ENCODE results near the gene THBS3.

The THBS3 gene

GRCh38 chr1:155175281-155175926, 32.3 kb downstream of the THBS3 start:
- H2BK5ac ChIP-seq (ENCODE audit: low read length): no peak overlapping the region
- no peak overlapping the region for H4K8ac ChIP-seq (ENCODE audit: low read depth, low read length)
- DNase-seq: no peak
- no peak overlapping the region for H3K23ac ChIP-seq (ENCODE audit: low read length)
- H3K4ac ChIP-seq (ENCODE audit: low read depth, low read length): no peak overlapping the region
- no peak overlapping the region for H3K4me2 ChIP-seq (ENCODE audit: low read length)
- peaks cover 2% of the 10 kb centered on the region for H3K79me2 ChIP-seq (ENCODE audit: control insufficient read depth, insufficient read depth, low read length)
- no peak overlapping the region for H3K9ac ChIP-seq (ENCODE audit: low read length)
- peaks cover 3% of the 10 kb centered on the region for H3K36me3 ChIP-seq (ENCODE audit: control insufficient read depth, insufficient read depth, low read length)
- peaks cover 2% of the 10 kb centered on the region for H3K4me1 ChIP-seq (ENCODE audit: control insufficient read depth, low read depth, low read length)
- no peaks in the 10 kb centered on the region for H3K27me3 ChIP-seq (ENCODE audit: insufficient read depth, low read length, poor library complexity)
- H3K27ac ChIP-seq (ENCODE audit: low read depth, low read length): no peak overlapping the region
- H2BK15ac ChIP-seq (replicated peaks; ENCODE audit: low read depth): no peak overlapping the region
- no peaks in the 10 kb centered on the region for H3K79me1 ChIP-seq (ENCODE audit: low read length)
- H2AK5ac ChIP-seq (ENCODE audit: low read length): no peak overlapping the region
- peak overlapping the region; percentile 27 for H3K56ac ChIP-seq (ENCODE audit: low read length)
- no peak overlapping the region for H4K5ac ChIP-seq (ENCODE audit: low read length)
- H3K4me3 ChIP-seq (ENCODE audit: low read length): no peak overlapping the region
- WGBS (ENCODE audit: extremely low coverage, insufficient coverage, low lambda C conversion rate): no CpG with 5 or more reads among the region's 12 CpGs
- no peak overlapping the region for H2BK120ac ChIP-seq (ENCODE audit: low read depth, low read length)
- H3K18ac ChIP-seq (ENCODE audit: low read length): no peak overlapping the region

DNA sequence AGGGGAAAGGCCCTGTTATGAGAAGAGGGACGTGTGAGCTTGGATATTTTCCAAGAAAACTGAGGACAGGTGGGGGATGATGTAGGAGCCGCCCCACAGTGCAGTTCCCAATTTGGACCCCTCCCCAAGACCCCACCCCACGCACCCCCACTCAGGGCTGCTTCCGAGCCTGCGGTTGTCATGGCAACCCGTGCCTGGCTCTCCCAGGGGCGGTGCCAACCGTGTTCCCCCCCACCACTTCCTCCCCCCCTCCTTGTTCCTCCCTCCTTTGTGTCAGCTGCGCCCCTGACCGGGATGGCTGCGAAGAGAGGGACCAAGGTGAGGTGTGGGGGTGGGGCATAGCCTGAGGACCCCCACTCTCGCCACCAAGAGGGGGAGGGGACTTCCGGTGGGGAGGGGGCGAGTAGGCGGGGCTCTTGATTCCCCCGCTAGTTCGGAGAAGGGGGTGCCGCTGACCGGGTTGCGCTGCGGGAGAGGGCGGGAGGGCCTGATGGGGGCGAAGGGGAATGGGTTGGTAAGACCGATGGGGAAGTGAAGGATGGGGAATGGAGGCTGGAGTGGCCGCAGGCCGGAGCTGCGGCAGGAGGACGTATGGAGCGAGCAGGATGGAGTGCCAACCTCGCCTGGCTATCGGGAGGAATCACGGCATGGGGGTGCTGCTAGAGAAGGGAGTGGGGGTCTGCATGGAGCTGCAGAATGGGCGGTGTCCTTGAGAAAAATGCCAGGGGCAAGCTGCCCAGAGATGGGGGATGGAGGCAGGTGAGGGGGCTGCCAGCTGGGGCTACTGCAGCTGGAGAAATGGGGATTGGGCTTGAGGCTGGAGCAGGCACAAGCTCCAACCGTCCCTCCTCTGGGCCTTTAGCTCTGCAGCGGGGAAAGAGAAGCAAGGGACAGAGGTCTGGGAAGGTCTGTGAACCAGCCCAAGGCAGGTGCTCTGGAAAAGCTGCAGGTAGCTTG, 33.1 kb downstream of the THBS3 start:
- no peak overlapping the region for H2BK5ac ChIP-seq (ENCODE audit: low read length)
- H3K4ac ChIP-seq (ENCODE audit: low read depth, low read length): peak overlapping the region; percentile 49
- H3K4me2 ChIP-seq (ENCODE audit: low read length): peak overlapping the region; percentile 97
- peaks cover 5% of the 10 kb centered on the region for H3K36me3 ChIP-seq (ENCODE audit: control insufficient read depth, insufficient read depth, low read length)
- no peak overlapping the region for H4K5ac ChIP-seq (ENCODE audit: low read length)
- DNase-seq: peak; percentile 47
- no CpG with 5 or more reads among the region's 35 CpGs for WGBS (ENCODE audit: extremely low coverage, insufficient coverage, low lambda C conversion rate)
- peaks cover 2% of the 10 kb centered on the region for H3K79me2 ChIP-seq (ENCODE audit: control insufficient read depth, insufficient read depth, low read length)
- H3K23ac ChIP-seq (ENCODE audit: low read length): no peak overlapping the region
- H2BK15ac ChIP-seq (replicated peaks; ENCODE audit: low read depth): no peak overlapping the region
- no peaks in the 10 kb centered on the region for H3K79me1 ChIP-seq (ENCODE audit: low read length)
- H3K4me1 ChIP-seq (ENCODE audit: control insufficient read depth, low read depth, low read length): peaks cover 2% of the 10 kb centered on the region
- H2BK120ac ChIP-seq (ENCODE audit: low read depth, low read length): no peak overlapping the region
- peak overlapping the region; percentile 92 for H3K56ac ChIP-seq (ENCODE audit: low read length)
- H3K18ac ChIP-seq (ENCODE audit: low read length): no peak overlapping the region
- no peak overlapping the region for H4K8ac ChIP-seq (ENCODE audit: low read depth, low read length)
- no peaks in the 10 kb centered on the region for H3K27me3 ChIP-seq (ENCODE audit: insufficient read depth, low read length, poor library complexity)
- no peak overlapping the region for H3K27ac ChIP-seq (ENCODE audit: low read depth, low read length)
- peak overlapping the region; percentile 70 for H3K9ac ChIP-seq (ENCODE audit: low read length)
- peak overlapping the region; percentile 65 for H3K4me3 ChIP-seq (ENCODE audit: low read length)
- H2AK5ac ChIP-seq (ENCODE audit: low read length): peak overlapping the region; percentile 73

DNA sequence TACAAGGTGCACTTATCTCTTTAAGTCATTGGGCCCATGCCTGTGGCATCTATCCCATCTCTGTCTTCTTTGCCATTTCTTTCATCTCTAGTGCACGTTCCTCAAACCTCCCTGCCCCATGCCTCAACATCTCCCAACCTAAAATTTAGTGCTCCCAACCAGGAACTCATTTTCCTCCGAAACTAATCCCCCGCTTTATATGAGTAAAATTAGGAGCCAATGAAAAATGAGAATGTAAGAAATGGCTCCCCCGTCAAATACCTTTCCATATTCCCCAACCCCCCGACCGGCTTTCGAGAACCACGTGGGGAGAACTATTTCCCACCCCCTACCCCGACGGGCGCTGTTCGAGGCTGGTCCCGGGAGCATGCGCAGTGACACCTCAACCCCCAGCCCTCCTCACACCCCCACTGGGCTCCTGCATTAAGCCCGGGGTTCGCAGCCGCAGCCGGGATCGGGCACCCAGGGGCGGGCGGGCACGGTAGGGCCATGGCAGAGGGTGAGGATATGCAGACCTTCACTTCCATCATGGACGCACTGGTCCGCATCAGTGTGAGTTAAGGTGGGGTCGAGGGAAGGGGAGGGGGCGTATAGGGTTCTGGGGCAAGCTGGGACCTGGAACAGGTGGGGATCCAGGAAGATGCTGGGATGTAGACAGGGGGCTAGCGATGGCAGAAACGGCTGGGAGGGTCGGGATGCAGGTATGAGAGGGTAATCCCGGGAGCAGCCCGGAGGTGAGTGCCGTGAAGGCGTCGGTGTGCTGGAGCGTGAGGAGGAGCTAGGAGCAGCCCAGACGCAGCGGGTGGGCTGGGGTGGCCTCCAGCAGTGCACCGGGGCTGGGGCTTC, 34.0 kb downstream of the THBS3 start, which contains the start of gene TRIM46:
TSS of gene TRIM46 (plus strand) at position 372 of the 846 bp plus-strand sequence. CDS start at position 490, 118 bp downstream.
- peak within 1 kb of the TSS; percentile 8 for H3K18ac ChIP-seq (ENCODE audit: low read length)
- H3K9ac ChIP-seq (ENCODE audit: low read length): peak within 1 kb of the TSS; percentile 98
- no peaks in the 10 kb centered on the region for H3K79me1 ChIP-seq (ENCODE audit: low read length)
- H3K56ac ChIP-seq (ENCODE audit: low read length): peak within 1 kb of the TSS; percentile 92
- peak within 1 kb of the TSS; percentile 74 for H2BK5ac ChIP-seq (ENCODE audit: low read length)
- H3K4me3 ChIP-seq (ENCODE audit: low read length): peak within 1 kb of the TSS; percentile 92
- peak within 1 kb of the TSS; percentile 11 for H2AK5ac ChIP-seq (ENCODE audit: low read length)
- H3K23ac ChIP-seq (ENCODE audit: low read length): peak within 1 kb of the TSS; percentile 87
- no peak within 1 kb of the TSS for H2BK120ac ChIP-seq (ENCODE audit: low read depth, low read length)
- peaks cover 2% of the 10 kb centered on the region for H3K79me2 ChIP-seq (ENCODE audit: control insufficient read depth, insufficient read depth, low read length)
- H3K4me2 ChIP-seq (ENCODE audit: low read length): peak within 1 kb of the TSS; percentile 97
- no CpG with 5 or more reads among the region's 38 CpGs for WGBS (ENCODE audit: extremely low coverage, insufficient coverage, low lambda C conversion rate)
- DNase-seq: peak; percentile 69
- no peaks in the 10 kb centered on the region for H3K27me3 ChIP-seq (ENCODE audit: insufficient read depth, low read length, poor library complexity)
- no peak within 1 kb of the TSS for H4K5ac ChIP-seq (ENCODE audit: low read length)
- no peak within 1 kb of the TSS for H2BK15ac ChIP-seq (replicated peaks; ENCODE audit: low read depth)
- H3K4me1 ChIP-seq (ENCODE audit: control insufficient read depth, low read depth, low read length): peaks cover 2% of the 10 kb centered on the region
- H4K8ac ChIP-seq (ENCODE audit: low read depth, low read length): no peak within 1 kb of the TSS
- H3K27ac ChIP-seq (ENCODE audit: low read depth, low read length): peak within 1 kb of the TSS; percentile 65
- peak within 1 kb of the TSS; percentile 57 for H3K4ac ChIP-seq (ENCODE audit: low read depth, low read length)
- H3K36me3 ChIP-seq (ENCODE audit: control insufficient read depth, insufficient read depth, low read length): peaks cover 5% of the 10 kb centered on the region

GRCh38 chr1:155172732-155173477, 34.8 kb downstream of the THBS3 start, which contains the start of gene KRTCAP2:
TSS of gene KRTCAP2 (minus strand) at chr1:155173304. CDS start at chr1:155173224, 80 bp downstream.
- Histone ChIP-seq H2BK120ac (ENCODE audit: low read depth, low read length) (no peak within 1 kb of the TSS), H3K4me2 (ENCODE audit: low read length) (peak within 1 kb of the TSS; percentile 97), H4K5ac (ENCODE audit: low read length) (no peak within 1 kb of the TSS), H3K36me3 (ENCODE audit: control insufficient read depth, insufficient read depth, low read length) (peaks cover 5% of the 10 kb centered on the region), H3K79me2 (ENCODE audit: control insufficient read depth, insufficient read depth, low read length) (peaks cover 2% of the 10 kb centered on the region), H3K27ac (ENCODE audit: low read depth, low read length) (peak within 1 kb of the TSS; percentile 65), H4K8ac (ENCODE audit: low read depth, low read length) (no peak within 1 kb of the TSS), H3K4me1 (ENCODE audit: control insufficient read depth, low read depth, low read length) (peaks cover 2% of the 10 kb centered on the region), H2AK5ac (ENCODE audit: low read length) (peak within 1 kb of the TSS; percentile 11), H3K79me1 (ENCODE audit: low read length) (no peaks in the 10 kb centered on the region), H3K23ac (ENCODE audit: low read length) (peak within 1 kb of the TSS; percentile 87), H3K27me3 (ENCODE audit: insufficient read depth, low read length, poor library complexity) (no peaks in the 10 kb centered on the region), H2BK5ac (ENCODE audit: low read length) (peak within 1 kb of the TSS; percentile 74), H3K9ac (ENCODE audit: low read length) (peak within 1 kb of the TSS; percentile 98), H2BK15ac (replicated peaks; ENCODE audit: low read depth) (no peak within 1 kb of the TSS), H3K18ac (ENCODE audit: low read length) (peak within 1 kb of the TSS; percentile 8), H3K4ac (ENCODE audit: low read depth, low read length) (peak within 1 kb of the TSS; percentile 57), H3K4me3 (ENCODE audit: low read length) (peak within 1 kb of the TSS; percentile 92), H3K56ac (ENCODE audit: low read length) (peak within 1 kb of the TSS; percentile 92)
- peak; percentile 98 for DNase-seq
- no CpG with 5 or more reads among the region's 57 CpGs for WGBS (ENCODE audit: extremely low coverage, insufficient coverage, low lambda C conversion rate)

Measured in mesendoderm (in vitro differentiated cells).